ENCODE measurements around the gene BSDC1.
A peak's percentile ranks its signal among the peaks of the same experiment; 100 is the strongest.

BSDC1 gene

GRCh38 chr1:32351399-32352238, 42.6 kb downstream of the BSDC1 start:
- no peak for TF ChIP-seq CTCF (IDR thresholded peaks at IDR 0.05; ENCODE audit: low read depth, low read length)
- in situ Hi-C loops (cut with HindIII; ENCODE audit: low sequenced_read_pairs), result no loop called here
- peak; percentile 93 for DNase-seq (ENCODE audit: low read depth, low spot score)
- peak overlapping the region; percentile 55 for H3K4me3 ChIP-seq (ENCODE audit: low read depth, low read length)

GRCh38 chr1:32350785-32351398, 43.3 kb downstream of the BSDC1 start:
- H3K4me3 ChIP-seq (ENCODE audit: low read depth, low read length), result peak overlapping the region; percentile 55
- no peak for DNase-seq (ENCODE audit: low read depth, low spot score)
- TF ChIP-seq CTCF (IDR thresholded peaks at IDR 0.05; ENCODE audit: low read depth, low read length), result peak; percentile 58
- in situ Hi-C loops (cut with HindIII; ENCODE audit: low sequenced_read_pairs), result no loop called here

- in situ Hi-C loops (cut with HindIII; ENCODE audit: low sequenced_read_pairs), result no loop called here
- no peak overlapping the region for H3K4me3 ChIP-seq (ENCODE audit: low read depth, low read length)
- no peak for TF ChIP-seq CTCF (IDR thresholded peaks at IDR 0.05; ENCODE audit: low read depth, low read length)
- DNase-seq (ENCODE audit: low read depth, low spot score), result peak; percentile 89
These were observed 45.0 kb downstream of the BSDC1 start for GRCh38 chr1:32349211-32349708.

GRCh38 chr1:32346532-32347157, 47.6 kb downstream of the BSDC1 start:
- in situ Hi-C loops (cut with HindIII; ENCODE audit: low sequenced_read_pairs), result no loop called here
- TF ChIP-seq CTCF (IDR thresholded peaks at IDR 0.05; ENCODE audit: low read depth, low read length), result no peak
- no peak for DNase-seq (ENCODE audit: low read depth, low spot score)
- H3K4me3 ChIP-seq (ENCODE audit: low read depth, low read length), result no peak overlapping the region

GRCh38 chr1:32345289-32345827, 48.9 kb downstream of the BSDC1 start:
- peak; percentile 58 for DNase-seq (ENCODE audit: low read depth, low spot score)
- no peak overlapping the region for H3K4me3 ChIP-seq (ENCODE audit: low read depth, low read length)
- TF ChIP-seq CTCF (IDR thresholded peaks at IDR 0.05; ENCODE audit: low read depth, low read length), result no peak
- in situ Hi-C loops (cut with HindIII; ENCODE audit: low sequenced_read_pairs), result no loop called here

GRCh38 chr1:32342704-32343103, 51.5 kb downstream of the BSDC1 start:
- no peak for DNase-seq (ENCODE audit: low read depth, low spot score)
- in situ Hi-C loops (cut with HindIII; ENCODE audit: low sequenced_read_pairs), result no loop called here
- TF ChIP-seq CTCF (IDR thresholded peaks at IDR 0.05; ENCODE audit: low read depth, low read length), result no peak
- no peak overlapping the region for H3K4me3 ChIP-seq (ENCODE audit: low read depth, low read length)
